ENCODE data around the gene PPFIBP2.
"Not testable (repeated sequence)": the region's sequence is repeated elsewhere in the genome, so short reads cannot be mapped to it uniquely, and the experiment has no call there.

Gene PPFIBP2

DNA sequence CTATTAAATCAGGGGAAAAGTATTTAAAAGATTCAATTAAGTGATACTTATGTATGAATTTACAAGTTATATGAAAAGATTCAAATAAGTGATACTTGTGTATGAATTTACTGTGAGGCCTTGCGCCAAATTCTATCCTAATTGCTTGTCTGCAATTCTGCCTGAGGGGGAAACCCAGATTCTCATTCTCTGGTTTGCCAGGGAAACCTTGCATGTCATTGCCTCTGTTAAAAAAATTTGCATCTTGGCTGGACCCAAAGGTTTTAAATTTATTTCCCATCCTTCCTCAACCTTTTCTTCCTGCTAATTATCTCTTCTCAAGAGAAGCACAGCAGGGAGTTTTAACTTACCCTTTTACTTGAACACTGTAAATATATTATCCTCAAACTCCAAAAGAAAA, 14.7 kb upstream of the PPFIBP2 start:
- no peak for DNase-seq (ENCODE audit: low spot score)

DNA sequence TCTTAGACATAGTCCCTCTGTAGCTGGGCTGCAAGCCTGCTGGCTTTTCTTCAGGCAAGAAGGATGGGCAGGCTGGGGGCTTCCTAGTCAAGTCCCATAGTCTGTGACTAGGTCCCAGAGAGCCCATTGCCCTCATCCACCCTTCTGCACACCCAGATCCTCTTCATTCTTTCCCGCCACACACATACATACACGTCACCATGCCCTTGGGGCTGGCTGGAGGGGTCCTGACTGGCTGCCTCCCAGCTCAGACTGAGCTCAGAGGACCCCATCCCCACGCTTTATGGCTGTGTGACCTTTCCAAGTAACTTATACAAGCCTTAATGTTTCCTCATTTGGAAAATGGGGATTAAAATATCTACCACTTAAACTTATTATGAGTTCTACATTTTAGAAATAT, 13.5 kb upstream of the PPFIBP2 start:
- DNase-seq (ENCODE audit: low spot score) = no peak

DNA sequence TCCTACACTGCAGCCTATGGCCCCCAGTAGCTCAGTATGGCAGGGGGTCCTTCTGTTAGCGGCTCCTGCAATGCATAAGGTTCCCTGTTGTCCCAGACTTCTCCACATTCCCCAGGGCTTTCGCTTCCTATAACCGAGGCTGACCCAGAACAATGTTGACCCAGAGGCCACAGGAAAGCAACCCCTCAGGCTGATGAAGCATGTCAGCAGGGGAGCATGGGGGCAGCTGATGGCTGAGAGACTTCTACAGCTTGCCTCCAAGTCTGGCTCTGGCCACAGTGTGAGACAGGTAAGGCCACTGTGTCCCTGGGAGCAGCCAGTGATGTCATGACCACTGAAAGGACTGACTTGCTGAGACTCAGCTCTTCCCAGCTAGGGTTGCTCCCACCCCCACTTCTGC, 12.5 kb upstream of the PPFIBP2 start:
- DNase-seq (ENCODE audit: low spot score) = no peak

DNA sequence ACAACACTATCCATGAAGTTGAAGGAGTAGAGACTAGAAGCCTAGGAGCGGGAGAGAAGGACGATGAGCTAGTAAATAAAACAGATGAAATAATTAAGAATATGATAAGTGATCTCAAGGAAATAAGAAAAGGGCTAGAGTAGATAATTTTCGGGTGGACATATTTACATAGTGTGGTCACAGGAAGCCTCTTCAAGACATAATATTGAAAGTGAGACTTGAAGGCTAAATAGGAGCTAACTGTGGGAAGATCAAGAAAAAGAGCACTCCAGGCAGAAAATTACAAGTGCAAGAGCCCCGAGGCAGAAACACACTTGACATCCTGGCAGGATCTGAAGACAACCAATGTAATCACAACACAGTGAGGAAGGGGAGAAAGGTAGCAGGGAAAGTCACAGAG, 11.9 kb upstream of the PPFIBP2 start:
- DNase-seq (ENCODE audit: low spot score) = no peak

DNA sequence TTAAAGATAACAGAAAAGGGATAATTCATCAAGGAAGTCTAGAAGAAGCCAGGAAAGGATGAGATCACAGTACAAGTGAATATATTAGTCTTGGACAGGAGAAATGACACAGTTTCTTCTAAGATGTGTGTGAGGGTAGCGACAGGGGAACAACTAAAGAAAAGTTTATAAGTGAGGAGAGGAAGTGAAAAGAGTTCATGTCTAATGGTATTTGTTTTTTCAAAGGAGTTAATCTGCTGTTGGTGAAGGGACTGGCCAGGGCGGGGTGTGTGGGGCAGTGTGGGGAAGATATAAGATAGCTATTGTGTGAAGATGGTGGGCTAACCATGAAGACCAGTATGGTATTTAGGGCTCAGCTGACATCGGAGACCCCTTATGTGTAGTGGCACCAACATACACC, 7.6 kb upstream of the PPFIBP2 start:
- DNase-seq (ENCODE audit: low spot score) = no peak

DNA sequence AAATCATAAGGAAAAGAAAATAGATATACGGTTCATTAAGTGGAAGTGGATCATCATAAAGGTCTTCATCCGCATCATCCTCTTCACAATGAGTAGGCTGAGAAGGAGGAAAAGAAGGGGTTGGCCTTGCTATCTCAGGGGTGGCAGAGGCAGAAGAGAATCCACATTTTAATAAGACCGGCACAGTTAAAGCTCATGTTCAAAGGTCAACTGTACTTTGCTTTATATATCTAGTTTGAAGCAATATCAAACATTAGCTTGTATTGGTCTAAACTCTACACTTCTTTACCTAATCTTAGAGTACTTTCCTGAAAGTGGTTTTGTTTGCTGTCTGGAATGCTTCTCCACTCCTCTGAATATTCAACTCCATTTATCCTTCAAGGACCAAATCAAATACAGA, 5.7 kb upstream of the PPFIBP2 start:
- no peak for DNase-seq (ENCODE audit: low spot score)

DNA sequence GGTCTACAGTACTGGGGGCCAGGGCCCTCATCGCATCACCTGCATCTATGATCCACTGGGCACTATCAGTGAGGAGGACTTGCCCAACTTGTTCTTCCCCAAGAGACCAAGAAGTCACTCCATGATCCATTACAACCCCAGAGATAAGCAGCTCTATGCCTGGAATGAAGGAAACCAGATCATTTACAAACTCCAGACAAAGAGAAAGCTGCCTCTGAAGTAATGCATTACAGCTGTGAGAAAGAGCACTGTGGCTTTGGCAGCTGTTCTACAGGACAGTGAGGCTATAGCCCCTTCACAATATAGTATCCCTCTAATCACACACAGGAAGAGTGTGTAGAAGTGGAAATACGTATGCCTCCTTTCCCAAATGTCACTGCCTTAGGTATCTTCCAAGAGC, 3.8 kb upstream of the PPFIBP2 start:
- no peak for DNase-seq (ENCODE audit: low spot score)

DNA sequence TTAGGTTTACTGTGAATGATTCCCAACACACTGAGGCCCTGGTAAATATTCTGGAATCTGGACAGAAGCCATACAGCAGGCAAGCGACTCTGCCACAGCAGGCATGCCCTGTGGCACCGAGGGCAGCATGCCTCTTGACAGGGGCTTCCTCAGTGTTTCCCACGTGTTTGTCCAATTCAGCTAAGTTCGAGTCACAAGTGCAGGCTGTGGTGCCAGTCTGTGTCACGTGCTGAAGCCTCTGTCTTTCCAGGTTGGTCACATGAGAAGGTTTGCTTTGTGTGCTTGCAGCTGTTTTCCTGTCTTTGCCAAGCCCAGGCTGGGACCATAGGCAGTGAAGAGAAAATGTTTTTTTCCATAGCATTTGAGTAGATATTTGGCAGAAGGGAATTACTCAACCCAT, 2.4 kb upstream of the PPFIBP2 start:
- DNase-seq (ENCODE audit: low spot score) = no peak

DNA sequence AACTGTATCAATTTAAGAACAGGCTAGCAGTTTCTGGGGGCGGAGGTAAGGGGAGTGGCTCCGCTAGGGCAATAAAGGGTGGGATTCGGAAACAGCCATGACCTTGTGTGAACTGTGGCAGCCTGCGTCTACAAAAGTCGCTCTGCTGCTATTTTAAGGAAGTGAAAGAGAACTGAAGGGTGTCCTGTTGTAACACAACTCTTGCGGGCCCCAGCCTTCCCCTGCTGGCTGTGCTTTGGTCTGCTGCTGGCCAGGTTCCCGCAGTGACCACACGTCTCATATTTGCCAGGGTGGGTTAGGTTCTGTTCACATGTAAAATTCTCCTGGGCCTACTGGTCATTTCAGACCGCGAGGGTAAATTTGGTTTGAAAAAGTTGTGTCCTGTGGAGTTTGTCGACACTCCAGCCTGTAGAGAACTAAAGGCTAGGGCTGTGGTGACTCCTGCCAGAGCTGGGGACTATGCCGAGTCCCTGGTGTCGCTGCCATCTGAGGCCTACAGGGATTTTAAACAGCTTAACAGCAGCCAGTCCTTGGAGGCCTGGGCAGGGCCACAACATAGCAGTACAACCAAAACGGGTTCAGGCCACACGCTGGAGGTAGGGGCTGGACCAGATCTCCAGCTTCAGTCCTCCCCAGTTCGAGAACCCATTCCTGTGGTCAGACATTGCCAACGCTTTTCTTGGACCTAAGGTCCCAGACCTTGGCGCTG, 1.1 kb upstream of the PPFIBP2 start:
- peak; percentile 88 for DNase-seq (ENCODE audit: low spot score)

DNA sequence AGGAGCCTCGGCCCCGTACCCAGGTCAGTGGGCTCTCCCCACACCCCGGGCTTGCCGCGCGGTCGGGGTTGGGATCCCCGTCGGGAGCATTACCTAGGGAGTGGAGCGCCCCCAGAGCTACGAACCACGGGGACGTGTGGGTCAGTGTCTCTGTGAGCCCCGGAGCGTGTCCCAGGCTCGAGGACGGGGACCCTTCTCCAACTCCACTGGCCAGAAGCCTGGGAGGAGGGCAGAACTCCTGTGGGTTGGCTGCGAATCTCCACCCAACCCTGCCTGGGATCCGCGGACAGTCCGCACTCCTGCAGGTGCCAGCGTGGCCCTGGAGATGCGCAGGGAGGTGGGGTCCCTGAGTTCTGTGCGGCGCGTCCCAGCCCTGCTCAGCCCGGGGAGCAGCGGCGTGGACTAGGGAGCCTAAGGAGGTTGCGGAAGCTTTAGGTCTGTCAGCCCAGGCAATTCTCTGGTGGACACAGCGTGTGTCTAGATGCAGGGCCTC, 346 bp downstream of the PPFIBP2 start:
- DNase-seq (ENCODE audit: low spot score) = peak; percentile 31

DNA sequence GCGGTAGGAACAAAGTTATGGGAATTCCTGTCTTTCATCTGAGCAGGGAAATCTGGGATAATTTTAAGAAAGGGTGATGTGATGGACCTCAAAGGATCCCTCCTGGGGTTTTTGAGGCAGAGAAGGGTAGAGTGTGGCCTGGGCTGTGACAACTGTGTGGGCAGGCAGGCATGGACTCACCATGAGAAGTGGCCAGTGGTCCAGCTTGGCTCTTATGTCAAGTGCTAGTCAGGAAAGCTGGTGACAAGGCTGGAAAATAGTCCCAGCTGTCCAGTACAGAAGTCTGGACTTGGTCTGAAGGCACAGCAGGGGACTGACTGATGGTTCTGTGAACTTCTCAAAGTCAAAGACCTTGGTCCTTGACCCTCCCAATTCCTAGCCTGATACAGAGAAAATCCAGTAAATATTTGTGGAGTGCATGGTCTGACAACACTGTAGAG, 1.7 kb downstream of the PPFIBP2 start:
- DNase-seq (ENCODE audit: low spot score) = no peak

DNA sequence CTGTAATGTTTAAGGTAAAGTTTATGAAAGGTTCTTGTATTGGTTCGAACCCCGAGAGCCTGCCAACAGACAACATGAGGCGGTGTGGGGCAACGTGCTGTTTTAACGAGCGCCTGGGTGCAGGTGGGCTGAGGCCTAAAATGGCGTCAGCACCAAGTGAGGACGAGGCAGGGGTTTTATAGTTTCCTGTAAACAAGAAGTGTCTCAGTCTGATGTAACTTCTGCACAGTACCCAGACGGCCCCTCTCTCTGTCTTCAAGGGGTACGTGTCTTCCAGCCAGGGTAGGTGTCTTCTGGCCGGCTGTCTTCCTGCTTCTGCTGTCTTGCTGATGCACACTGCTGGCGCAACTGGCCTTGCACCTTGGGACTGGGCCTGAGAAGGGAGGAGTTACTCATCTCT, 2.7 kb downstream of the PPFIBP2 start:
- no peak for DNase-seq (ENCODE audit: low spot score)

DNA sequence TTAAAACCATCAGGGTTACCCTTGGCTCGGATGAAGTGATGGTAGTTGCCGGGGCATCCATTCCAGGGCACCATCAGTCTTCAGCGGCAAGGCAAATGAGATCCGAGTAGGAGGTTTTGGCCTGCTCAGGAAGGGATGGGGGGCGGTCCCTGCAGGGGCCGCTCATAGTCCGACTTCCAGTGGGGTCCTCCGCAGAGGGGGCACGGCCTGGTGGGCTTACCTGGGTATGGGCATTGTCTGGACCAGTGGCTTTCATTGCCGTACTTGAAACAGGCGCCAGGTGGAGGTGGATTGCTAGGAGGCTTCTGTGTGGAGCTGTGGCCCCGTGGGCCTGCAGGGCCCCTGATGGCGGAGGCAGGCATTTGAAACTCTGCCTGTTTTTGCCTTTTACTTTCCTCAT, 3.9 kb downstream of the PPFIBP2 start:
- DNase-seq (ENCODE audit: low spot score) = not testable (repeated sequence)

DNA sequence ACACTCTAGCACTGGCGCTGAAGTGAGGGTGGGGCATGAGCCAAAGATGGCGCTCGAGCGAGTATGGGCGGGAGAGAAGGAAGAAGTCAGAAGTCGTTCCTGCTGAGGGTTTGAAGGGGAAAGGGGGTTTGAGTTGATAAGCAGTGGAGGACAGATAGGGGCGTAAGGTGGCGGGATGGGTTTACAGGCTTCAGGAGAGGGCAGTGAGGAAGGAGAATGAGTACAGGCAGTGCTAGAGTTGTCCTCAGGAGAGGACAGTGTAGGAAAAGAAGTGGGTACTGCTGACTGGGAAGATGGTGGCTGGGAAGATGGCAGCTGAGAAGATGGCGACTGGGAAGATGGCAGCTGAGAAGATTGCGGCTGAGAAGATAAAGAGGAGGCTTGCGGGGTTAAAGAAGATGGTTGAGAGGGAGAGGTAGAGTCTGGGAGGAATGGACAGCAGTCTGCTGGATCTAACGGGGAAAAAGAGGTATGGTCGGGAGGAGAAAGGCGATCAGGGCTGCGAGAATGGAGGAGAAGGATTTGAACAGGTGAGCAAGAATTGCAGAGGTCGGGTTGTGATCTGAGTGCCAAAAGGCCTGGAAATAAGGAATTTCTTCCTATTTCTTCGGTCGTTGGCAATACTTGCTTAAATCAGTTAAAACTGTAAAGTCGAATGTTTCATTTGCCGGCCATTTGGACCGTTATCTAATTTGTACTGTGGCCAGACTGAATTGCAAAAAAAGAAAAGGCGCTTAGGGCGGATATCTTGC, 5.2 kb downstream of the PPFIBP2 start:
- DNase-seq (ENCODE audit: low spot score) = no peak

DNA sequence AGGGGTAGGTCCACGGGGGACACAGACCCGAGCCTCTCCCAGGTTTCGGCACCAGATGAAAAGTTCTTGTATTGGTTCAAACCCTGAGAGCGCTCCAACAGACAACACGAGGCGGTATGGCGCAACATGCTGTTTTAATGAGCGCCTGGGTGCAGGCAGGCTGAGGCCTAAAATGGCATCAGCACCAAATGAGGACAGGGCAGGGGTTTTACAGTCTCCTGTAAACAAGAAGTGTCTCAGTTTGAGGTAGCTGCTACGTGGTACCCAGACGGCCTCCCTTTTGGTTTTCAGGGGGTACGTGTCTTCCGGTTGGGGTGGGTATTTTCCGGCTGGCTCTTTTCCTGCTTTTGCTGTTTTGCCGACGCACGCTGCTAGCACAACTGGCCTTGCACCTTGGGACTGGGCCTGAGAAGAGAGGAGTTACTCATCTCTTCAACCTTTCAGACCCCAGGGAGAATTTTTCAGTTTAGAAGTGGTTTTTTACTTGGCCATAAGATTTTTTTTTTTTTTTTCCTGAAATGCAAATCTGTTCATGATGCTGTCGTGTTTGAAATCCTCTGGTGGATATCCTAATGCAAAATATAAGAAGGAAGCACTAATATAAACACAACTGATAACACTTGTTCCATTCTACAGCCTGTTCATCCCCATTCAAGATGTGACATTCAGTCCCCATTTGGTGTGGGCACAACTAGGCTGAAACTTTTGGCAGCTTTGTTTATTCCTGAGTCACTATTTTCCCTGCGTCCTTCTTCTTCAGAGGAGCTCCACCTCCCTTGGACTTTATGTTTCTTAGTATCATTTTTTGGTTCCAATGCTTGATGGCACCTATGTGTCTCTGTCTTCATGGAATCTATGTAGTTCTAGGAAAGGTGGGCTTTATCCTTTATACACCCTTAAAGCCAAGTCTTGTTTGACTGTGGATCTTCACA, 6.5 kb downstream of the PPFIBP2 start:
- DNase-seq (ENCODE audit: low spot score) = peak; percentile 33

DNA sequence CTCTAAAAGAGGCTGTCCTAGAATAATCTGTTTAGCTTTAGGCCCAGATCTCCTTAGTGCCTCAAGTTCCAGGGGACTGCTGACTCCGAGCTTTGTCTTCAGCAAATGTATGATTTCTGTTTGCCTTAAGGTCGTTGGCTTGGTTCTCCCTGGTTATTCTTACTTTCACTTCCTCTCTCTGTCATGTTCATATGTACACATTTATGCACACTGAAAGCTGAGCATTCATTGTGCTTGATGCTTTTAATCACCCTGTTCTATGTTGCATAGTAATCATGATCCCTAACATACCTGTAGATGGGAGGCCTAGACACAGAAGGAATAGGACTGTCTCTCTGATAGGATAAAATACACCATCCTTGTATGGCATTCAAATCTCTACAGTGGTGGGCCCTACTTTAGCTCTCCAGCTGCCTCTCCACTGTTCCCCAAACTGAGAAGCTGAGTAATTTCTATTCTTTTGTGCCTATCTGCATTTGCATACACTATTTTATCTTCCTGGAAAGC, 7.2 kb downstream of the PPFIBP2 start:
- DNase-seq (ENCODE audit: low spot score) = peak; percentile 57

DNA sequence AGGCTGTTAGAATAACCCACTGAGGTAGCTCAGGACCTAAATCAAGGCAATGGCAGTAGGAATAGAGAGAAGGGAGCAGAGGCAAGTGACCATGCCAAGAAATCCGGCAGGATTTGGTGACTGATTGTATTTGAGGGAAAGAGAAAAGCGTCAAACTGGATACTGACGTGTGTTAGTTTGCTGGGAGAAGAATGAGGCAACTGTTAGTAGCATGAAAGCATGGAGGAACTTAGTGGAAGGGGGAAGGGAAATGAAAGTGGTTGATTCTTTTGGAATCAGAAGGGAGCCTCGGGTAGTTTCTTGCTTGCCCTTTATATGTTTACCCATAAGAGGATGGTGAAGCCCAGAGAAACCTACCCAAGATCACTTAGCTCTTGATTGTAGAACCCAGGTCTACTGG, 8.3 kb downstream of the PPFIBP2 start:
- no peak for DNase-seq (ENCODE audit: low spot score)

DNA sequence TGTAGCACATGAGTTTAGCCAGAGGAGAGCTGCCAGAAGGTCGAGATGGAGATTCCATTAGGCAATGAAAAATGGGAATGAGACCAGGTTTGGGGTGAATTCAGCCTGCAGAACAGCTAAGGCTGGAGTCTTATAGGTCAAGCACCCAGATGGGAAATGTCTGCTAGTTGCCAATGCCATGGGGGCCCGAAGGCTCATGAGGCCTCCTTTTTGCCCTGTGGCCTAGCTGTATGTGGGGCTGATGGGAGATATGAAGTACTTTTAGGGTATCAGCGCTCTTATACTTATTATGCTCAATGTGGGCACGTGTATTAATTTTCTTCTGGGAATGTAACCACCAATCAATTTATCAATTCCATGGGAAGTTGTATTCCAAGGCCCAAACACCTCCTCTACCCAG, 8.7 kb downstream of the PPFIBP2 start:
- no peak for DNase-seq (ENCODE audit: low spot score)

DNA sequence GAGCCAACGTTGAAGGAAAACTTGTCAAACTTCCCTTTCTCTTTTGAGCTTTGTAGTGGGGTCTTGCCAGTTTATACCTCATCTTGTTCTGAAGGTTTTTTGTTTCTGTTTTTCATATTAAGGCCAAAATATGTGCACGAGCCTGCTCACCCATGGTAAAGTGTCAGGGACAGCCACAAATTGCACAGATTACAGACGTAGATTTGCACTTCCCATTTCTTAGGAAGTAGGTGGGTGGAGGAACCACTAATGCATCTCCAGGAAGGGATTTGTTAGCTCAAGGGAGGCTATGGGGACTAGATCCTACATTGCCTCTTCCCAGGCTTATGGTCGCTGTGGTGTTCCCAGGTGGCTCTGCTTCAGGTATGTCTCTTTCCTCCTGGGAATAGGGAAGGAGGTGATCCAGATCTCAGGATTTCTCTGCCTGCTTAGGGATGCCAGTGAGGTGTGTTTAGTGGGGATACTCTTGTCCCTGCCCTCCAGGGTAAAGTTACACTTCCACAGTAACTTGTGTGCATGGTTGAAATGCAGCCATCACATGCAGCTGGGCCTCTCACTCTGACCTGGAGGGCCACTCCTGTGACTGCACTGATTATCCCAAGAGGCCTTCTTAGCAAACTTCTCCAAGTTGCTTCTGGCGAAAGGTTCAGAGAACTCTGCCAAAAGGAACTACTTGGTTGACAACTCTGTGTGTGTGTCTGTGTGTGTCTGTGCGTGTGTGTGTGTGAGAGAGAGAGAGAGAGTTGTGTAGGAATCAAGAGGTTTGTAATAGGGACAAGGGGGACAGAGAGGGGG, 9.8 kb downstream of the PPFIBP2 start:
- no peak for DNase-seq (ENCODE audit: low spot score)

DNA sequence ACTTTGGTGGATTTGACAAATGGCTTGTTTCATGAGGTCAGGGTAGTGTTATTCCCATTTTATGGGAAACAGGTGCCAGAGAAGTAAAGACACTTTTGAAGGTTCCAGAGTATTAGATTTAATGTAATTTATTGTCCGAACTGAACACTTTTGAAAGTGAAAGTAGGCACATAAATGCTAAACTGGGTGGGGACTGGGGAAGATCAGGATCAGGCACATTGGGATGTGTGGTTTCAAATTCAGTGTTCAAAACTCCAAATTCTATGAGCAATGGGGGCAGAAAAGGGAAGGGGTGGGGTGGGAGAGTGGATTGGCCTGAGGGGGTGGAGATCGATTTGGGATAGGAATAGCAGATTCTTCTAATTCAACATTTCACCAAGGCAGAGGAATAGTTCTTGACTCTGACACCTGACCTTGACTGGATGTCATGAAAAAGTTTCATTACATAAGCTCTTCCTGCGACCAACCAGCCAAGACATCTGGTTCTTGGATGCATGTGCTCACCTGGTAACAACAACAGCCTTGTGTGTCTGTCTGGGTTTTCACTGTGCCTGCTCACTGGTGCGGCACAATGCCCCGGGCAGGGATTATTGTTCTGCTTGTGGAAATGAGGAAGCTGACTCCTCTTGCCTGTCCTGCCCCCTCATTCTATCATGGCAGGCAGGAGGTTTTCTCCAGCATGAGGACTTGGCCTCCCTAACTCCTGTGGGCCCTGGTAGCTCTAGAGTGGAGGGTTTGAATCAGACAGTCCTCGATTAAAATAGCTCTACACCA, 10.8 kb downstream of the PPFIBP2 start:
- no peak for DNase-seq (ENCODE audit: low spot score)

DNA sequence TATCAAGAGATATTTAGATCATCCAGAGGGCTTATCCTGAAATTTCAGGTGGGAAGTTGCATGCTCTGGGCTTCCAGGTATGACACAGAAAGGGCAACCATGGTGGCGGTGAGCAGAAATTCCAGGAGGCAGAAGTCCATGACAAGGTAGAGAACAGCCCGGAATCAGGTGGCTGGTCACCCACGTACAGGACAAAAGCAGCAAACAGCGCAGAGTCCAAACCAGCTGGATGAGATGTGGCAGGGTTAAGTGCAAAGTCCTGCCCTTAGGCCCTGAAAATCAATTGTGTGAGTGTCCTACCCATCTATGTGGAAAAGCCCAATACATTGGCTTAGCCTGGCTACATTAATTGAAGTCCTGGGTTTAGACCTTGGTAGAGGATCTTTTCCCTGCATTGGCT, 11.6 kb downstream of the PPFIBP2 start:
- DNase-seq (ENCODE audit: low spot score) = no peak
